Neutrophil (primary cell): ENCODE results near the gene FNBP1.

Source experiments
- H3K27ac ChIP-seq: fragments of 200-600 bp; sonication (generic); 2 replicates; pipeline ENCODE4 v1.5.1; 2016; ENCODE audit warnings: mild to moderate bottlenecking, moderate library complexity
- H3K27me3 ChIP-seq: fragments of 200-600 bp; sonication (generic); 2 replicates; pipeline ENCODE4 v1.6.0; 2016; ENCODE audit warnings: mild to moderate bottlenecking
- H3K36me3 ChIP-seq: fragments of 200-600 bp; sonication (generic); 2 replicates; pipeline ENCODE4 v1.5.1; 2017
- H3K4me1 ChIP-seq, 2 experiments: fragments of 200-600 bp in 1 of 2; sonication (generic) in 1 of 2; 1 replicate in 1 of 2; 2 replicates in 1 of 2; pipeline versions ENCODE4 v1.5.1 to v1.6.1; 2013 to 2016; ENCODE audit warnings: low read depth in 1 of 2, low read length in 1 of 2, mild to moderate bottlenecking in 1 of 2, moderate library complexity in 1 of 2; ENCODE audit not compliant: control insufficient read depth in 1 of 2, insufficient read depth in 1 of 2
- H3K4me3 ChIP-seq, 2 experiments: fragments of 200-600 bp in 1 of 2; sonication (generic) in 1 of 2; 1 replicate in 1 of 2; 2 replicates in 1 of 2; pipeline ENCODE4 v1.5.1; 2013 to 2016; ENCODE audit warnings: low read depth in 1 of 2, low read length in 1 of 2, mild to moderate bottlenecking in 1 of 2, moderate library complexity in 1 of 2
- H3K9me3 ChIP-seq: fragments of 200-600 bp; sonication (generic); 2 replicates; pipeline ENCODE4 v1.5.1; 2016
- CTCF ChIP-seq: fragments of 200-600 bp; sonication (generic); IDR thresholded peaks from 2 replicates; pipeline ENCODE4 v1.5.1; 2016; ENCODE audit warnings: antibody characterized with exemption

The FNBP1 gene

GRCh38 chr9:130078547-130078946 is 35.6 kb upstream of the FNBP1 start:
- Histone ChIP-seq H3K4me1 (peaks cover 15 to 18% of the 10 kb centered on the region in 2 experiments), H3K27ac (no peak overlapping the region), H3K4me3 (no peak overlapping the region), H3K27me3 (no peaks in the 10 kb centered on the region), H3K9me3 (no peaks in the 10 kb centered on the region), H3K36me3 (peaks cover 73% of the 10 kb centered on the region)
- no peak for TF ChIP-seq CTCF

DNA sequence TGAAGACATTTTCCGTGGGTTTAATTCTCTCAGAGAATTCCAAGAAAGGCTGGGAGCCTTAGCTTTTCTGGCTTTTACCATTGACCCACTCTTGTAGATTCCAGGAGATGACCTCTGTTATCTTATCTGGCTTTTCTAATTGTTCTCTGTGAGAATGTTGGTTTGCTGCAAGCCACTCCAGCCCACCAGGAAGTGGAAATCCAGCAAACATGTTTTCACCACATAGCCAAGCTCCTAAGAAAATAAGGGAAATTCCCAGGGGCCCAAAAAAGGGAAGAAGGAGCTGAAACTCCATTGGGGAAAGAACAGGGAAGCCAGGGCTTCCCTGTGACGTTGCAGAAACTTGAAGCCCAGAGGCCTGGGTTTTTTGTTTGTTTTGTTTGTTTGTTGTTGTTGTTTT is 30.4 kb upstream of the FNBP1 start:
- Histone ChIP-seq H3K27ac (peak overlapping the region; percentile 50), H3K4me1 (peaks cover 30 to 32% of the 10 kb centered on the region in 2 experiments), H3K4me3 (no peak overlapping the region), H3K27me3 (no peaks in the 10 kb centered on the region), H3K9me3 (no peaks in the 10 kb centered on the region), H3K36me3 (peaks cover 27% of the 10 kb centered on the region)
- TF ChIP-seq CTCF = no peak

GRCh38 chr9:130072515-130073235 is 29.7 kb upstream of the FNBP1 start:
- Histone ChIP-seq H3K27ac (peak overlapping the region; percentile 50), H3K36me3 (peaks cover 20% of the 10 kb centered on the region), H3K9me3 (no peaks in the 10 kb centered on the region), H3K4me3 (no peak overlapping the region), H3K27me3 (no peaks in the 10 kb centered on the region), H3K4me1 (peaks cover 37 to 39% of the 10 kb centered on the region in 2 experiments)
- TF ChIP-seq CTCF = no peak

GRCh38 chr9:130069048-130069447 is 26.1 kb upstream of the FNBP1 start:
- Histone ChIP-seq H3K4me1 (peaks cover 27 to 30% of the 10 kb centered on the region in 2 experiments), H3K4me3 (peak overlapping the region in 1 of 2 experiments; percentile 48), H3K9me3 (no peaks in the 10 kb centered on the region), H3K36me3 (peaks cover 6% of the 10 kb centered on the region), H3K27ac (peak overlapping the region; percentile 90), H3K27me3 (no peaks in the 10 kb centered on the region)
- TF ChIP-seq CTCF = no peak

- Histone ChIP-seq H3K4me1 (peaks cover 30 to 33% of the 10 kb centered on the region in 2 experiments), H3K27ac (no peak overlapping the region), H3K4me3 (no peak overlapping the region), H3K36me3 (peaks cover 6% of the 10 kb centered on the region), H3K27me3 (no peaks in the 10 kb centered on the region), H3K9me3 (no peaks in the 10 kb centered on the region)
- TF ChIP-seq CTCF = no peak
These were observed 21.6 kb upstream of the FNBP1 start for GRCh38 chr9:130064621-130065020.
